Heart left ventricle (tissue), 13 donors: ENCODE measurements around the gene COL4A6.

Experiments
- POLR2A ChIP-seq, 2 donors: fragments of 450-650 bp; IDR thresholded peaks; one replicate each; pipeline ENCODE4 v1.6.1; 2017; ENCODE audit warnings: antibody characterized with exemption in 2 of 2, mild to moderate bottlenecking in 2 of 2, moderate library complexity in 2 of 2
- TF ChIP-seq, protein P1 (sequence below), 12 donors: fragments of 200-600 bp; sonication (generic) in 4 of 12; IDR thresholded peaks; one replicate each; pipeline versions ENCODE4 v1.5.0 to v1.8.0; 2018 to 2022; ENCODE audit warnings: antibody characterized with exemption in 12 of 12, mild to moderate bottlenecking in 5 of 12
- donor health status: ischemic (EF 13 %, LVEDD 7.1; RV severe dilation, severe dysfunction).
- donor health status: DM: no; HTN: yes; CAD: no.
- donor health status: DM: no; HTN: no; CAD: no.
- donor health status: ischemic (EF 25% LVEDD 6.9; RV normal size, moderate dysfunction).
- donor health status: ischemic (EF 25% LVEDD 5.7; RV mildly dilated, moderate dysfunction).
- donor health status: ischemic (EF 35%, LVEDD 5.7; RV mildly dilated, moderate dysfunction).
- donor health status: nonischemic (EF 11% LVEDD 7.7; RV severe dilation, severe dysfunction).
- donor health status: DM: yes; HTN: yes; CAD: no.
- donor health status: PGD.
- donor health status: ischemic (EF 29% LVEDD 5.4; RV normal size, mild dysfunction).
- donor health status: nonischemic (EF 23%, LVEDD 6.1; RV moderate dilation, normal function).

DNA sequence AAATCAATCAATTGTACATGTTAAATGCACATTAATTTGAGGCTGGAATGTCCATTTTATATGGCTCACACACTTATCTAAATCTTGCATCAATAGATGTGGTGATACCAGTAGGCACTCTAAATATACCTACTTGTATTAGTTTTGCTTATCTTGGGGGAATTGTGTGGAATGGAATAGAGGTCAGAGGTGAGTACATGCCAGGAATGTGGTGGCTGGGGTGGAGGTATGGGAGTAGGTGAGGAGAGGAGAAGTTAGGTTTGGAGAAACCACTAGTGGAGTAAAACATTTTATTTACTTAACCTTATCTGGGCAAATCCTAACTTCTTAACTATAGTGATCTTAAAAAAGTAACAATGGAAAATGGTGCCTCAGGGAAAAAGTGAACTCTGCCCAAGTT, 183.6 kb downstream of the COL4A6 start:
- TF ChIP-seq, protein P1, sequence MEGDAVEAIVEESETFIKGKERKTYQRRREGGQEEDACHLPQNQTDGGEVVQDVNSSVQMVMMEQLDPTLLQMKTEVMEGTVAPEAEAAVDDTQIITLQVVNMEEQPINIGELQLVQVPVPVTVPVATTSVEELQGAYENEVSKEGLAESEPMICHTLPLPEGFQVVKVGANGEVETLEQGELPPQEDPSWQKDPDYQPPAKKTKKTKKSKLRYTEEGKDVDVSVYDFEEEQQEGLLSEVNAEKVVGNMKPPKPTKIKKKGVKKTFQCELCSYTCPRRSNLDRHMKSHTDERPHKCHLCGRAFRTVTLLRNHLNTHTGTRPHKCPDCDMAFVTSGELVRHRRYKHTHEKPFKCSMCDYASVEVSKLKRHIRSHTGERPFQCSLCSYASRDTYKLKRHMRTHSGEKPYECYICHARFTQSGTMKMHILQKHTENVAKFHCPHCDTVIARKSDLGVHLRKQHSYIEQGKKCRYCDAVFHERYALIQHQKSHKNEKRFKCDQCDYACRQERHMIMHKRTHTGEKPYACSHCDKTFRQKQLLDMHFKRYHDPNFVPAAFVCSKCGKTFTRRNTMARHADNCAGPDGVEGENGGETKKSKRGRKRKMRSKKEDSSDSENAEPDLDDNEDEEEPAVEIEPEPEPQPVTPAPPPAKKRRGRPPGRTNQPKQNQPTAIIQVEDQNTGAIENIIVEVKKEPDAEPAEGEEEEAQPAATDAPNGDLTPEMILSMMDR (IDR thresholded peaks at IDR 0.05), result no peak
- no peak for TF ChIP-seq POLR2A (IDR thresholded peaks at IDR 0.05)
